GM18858 (cell line): ENCODE measurements around the gene CFL1.
A peak's percentile ranks its signal among the peaks of the same experiment; 100 is the strongest.

ENCODE experiments used
- ATAC-seq: cut with Tn5 transposase; IDR thresholded peaks from one replicate; pipeline ENCODE4 v1.9.1; 2021; ENCODE audit not compliant: unreplicated experiment

The CFL1 gene

GRCh38 chr11:65888163-65888814 is 30.3 kb upstream of the CFL1 start, which contains the start of gene FIBP:
Gene FIBP (minus strand): TSS chr11:65888471. CDS start chr11:65888418, 53 bp downstream.
- peak; percentile 34 for ATAC-seq

GRCh38 chr11:65887723-65888162 is 29.8 kb upstream of the CFL1 start:
- no peak for ATAC-seq

- no peak for ATAC-seq
Observed at GRCh38 chr11:65886826-65887722, 29.1 kb upstream of the CFL1 start.

GRCh38 chr11:65885808-65886536 is 28.0 kb upstream of the CFL1 start:
- ATAC-seq = no peak

- ATAC-seq = no peak
Observed at GRCh38 chr11:65885231-65885630, 27.3 kb upstream of the CFL1 start.

GRCh38 chr11:65884716-65885092 is 26.7 kb upstream of the CFL1 start:
- no peak for ATAC-seq

GRCh38 chr11:65883786-65884715 is 26.1 kb upstream of the CFL1 start:
- ATAC-seq = no peak

DNA sequence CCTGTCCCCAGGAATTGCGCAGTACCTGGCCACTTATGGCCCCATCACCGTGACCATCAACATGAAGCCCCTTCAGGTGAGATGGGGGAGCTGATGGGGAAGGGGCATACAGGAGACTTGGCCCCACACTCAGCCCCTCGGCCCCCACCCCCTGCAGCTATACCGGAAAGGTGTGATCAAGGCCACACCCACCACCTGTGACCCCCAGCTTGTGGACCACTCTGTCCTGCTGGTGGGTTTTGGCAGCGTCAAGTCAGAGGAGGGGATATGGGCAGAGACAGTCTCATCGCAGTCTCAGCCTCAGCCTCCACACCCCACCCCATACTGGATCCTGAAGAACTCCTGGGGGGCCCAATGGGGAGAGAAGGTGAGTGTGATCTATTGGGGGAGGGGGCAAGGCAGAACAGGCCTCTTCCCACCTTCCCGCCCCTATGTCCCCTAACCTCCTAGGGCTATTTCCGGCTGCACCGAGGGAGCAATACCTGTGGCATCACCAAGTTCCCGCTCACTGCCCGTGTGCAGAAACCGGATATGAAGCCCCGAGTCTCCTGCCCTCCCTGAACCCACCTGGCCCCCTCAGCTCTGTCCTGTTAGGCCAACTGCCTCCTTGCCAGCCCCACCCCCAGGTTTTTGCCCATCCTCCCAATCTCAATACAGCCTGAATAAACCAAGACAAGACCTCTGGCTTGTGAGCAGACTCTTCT is 25.2 kb upstream of the CFL1 start:
- ATAC-seq = no peak

GRCh38 chr11:65882120-65883057 is 24.4 kb upstream of the CFL1 start:
- ATAC-seq = no peak

GRCh38 chr11:65880844-65881421 is 23.0 kb upstream of the CFL1 start:
- ATAC-seq = no peak

DNA sequence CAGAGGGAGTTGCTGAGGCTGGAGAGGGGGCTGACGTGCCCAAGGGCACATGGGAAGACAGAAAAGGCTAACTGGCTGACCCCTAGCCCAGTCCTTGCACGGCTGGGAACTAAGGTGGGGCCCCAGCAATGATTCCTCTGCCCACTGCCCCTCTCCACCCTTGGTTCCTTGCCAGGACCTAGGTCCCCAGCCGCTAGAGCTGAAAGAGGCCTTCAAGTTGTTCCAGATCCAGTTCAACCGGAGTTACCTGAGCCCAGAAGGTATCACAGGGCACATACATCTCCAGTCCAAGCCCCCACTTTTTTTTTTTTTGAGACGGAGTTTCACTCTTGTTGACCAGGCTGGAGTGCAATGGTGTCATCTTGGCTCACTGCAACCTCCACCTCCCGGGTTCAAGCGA is 22.0 kb upstream of the CFL1 start:
- ATAC-seq = no peak

DNA sequence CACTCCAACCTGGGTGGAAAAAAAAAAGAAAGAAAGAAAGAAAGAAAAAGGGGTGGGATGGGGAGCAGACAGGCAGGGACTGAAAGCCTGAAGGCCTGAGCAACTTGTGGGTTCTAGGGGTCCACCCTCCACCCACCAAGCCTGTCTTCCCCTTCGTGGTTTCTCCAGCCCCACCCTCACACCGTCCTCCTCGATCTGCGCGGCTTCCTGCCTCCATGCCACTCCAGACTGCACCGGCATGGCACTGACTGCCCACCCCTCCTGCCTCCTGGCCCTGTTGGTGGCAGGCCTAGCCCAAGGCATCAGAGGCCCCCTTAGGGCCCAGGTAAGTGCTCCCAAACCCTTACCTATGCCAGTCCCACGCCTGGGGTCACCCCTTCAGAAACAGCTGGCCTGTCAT is 21.6 kb upstream of the CFL1 start, which contains the start of gene CTSW:
TSS of gene CTSW (plus strand) at position 221 of the 400 bp plus-strand sequence. CDS start at position 239, 18 bp downstream.
- no peak for ATAC-seq

DNA sequence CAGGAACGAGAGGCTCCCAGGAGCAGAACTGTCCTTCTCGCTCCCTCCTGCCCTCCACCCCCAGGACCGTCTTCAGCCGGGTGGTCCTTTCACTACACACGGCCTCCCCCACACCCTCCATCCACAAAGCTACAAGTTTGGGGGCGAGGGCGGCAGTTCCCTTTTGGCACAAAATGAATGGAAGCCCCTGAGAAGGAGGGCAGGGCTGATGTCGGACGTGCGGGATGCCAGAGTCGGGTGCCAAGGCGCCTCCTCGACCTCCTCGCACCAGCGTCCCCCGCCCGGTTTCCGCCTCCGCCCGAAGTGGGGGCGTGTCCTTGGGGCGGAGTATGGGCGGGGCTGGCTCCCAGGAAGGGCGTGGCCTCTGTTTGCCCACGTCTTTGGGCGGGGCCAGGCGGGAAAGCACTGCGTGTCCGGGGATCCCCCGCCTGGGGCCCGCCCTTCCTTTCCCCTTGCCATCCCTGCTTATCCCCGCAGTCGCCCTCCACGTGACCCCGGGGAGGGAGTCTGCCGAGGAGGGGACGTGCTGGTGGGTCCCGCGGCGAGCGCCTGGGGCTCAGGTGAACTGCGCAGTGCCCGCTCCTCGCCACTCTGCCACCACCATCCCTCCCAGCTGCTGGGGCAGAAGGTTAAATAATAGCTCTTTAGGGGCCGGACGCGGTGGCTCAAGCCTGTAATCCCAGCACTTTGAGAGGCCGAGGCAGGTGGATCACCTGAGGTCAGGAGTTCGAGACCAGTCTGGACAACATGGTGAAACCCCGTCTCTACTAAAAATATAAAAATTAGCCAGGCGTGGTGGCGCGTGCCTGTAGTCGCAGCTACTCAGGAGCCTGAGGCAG is 15.6 kb upstream of the CFL1 start:
- ATAC-seq = peak; percentile 59

DNA sequence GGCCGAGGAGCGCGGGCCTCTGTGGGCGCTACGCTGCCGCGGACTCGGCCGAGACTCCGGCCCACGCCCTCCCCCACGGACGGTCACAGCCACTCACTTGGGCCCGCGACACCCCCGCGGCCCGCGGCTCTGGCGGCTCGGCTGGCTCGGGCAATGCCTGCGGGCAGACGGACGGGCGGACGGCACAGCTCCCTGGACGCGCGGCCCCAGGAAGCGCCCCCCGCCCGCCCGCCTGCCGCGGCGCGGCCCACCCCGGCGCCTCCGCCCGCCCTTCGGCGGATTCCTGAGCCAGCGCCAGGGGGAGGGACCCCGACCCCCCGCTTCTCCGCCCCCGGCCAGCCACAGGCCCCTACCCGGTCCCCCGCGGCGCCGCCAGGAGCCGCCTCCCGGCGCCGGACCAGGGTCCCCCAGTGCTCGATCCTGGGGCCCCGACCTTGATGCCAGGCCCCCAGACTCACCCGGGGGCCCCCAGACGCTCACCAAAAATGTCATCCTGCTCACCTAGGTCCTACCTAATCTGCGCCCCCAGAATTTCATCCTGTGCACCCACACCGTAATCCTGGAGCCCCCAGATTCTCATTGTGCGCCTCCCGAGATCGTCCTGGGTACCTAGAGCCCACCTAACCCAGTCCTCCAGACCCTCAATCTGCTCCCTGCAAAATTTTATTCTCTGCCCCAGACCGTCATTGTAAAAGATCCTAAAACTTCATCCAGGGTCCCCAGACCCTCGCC is 14.8 kb upstream of the CFL1 start, which contains the start of gene EFEMP2:
TSS of gene EFEMP2 (minus strand) at position 215 of the 732 bp plus-strand sequence. CDS start 446 bp downstream, outside the sequence.
- ATAC-seq = no peak

DNA sequence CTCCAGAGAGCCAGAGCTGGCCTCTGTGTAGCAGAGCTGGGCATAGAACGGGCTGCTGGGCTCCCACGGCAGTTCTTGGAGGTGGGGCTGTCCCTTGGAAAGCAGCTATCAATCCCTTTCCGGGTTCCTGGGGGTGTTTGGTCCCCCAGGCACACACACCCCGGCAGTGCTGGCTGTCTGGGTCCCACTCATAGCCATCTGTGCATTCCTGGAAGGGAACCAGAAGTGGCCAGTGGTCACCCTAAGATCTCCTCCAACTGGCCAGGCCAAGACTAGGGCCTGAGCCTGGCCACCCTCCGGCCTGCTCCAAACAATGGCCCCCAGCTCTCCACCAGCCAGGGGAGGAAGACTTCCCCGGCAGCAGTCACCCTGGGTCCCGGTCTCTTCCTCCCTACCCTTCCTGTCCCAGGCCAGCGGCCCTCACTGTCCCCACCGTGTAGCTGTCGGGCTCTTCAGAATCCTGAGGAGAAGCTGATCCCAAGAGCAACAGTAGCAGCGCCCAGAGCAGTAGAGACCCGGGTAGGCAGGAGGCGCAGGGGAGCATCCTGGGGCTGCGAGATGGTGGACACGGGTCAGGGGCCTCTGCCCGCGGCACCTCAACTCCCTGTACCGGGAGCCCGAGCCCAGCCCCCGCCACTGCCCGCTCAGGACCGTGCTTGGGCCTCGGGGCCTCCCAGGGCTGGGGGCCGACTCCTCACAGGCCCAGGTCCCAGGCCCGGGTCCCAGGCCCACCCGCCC is 14.0 kb upstream of the CFL1 start:
- no peak for ATAC-seq
